GM18502 (cell line): ENCODE results near the gene CA10.
A peak's percentile ranks its signal among the peaks of the same experiment; 100 is the strongest.

Experiments used
- ATAC-seq: cut with Tn5 transposase; IDR thresholded peaks from one replicate; pipeline ENCODE4 v1.9.1; 2021; ENCODE audit warnings: mild to moderate bottlenecking; ENCODE audit not compliant: unreplicated experiment, poor library complexity

CA10 gene

DNA sequence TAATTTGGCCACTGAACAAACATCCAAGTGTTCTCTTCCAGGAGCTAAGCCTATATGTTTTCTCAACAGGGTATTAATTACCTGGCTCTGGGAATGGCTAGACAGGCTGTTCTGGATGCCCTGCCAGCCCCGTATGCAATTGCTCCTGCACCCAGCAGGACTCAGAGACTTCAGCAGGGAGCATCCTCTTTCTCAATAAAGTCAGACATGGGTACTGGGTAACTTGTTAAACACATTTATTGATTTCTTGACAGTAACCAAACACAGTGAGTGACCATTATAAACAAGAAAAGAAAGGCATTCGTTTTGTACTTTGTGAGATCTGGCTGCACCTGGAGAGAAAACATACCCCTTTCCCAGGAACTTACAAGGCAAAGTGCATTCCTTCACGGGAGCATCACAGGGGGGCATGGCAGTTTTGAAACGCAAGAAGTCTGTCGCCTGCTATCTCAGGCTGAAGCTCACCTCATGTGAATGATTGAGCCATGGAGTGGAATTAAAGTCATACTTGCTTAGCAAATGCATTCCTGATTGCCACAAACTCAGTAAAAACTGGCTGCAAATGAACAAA lies 528.3 kb downstream of the CA10 start:
- ATAC-seq = no peak

DNA sequence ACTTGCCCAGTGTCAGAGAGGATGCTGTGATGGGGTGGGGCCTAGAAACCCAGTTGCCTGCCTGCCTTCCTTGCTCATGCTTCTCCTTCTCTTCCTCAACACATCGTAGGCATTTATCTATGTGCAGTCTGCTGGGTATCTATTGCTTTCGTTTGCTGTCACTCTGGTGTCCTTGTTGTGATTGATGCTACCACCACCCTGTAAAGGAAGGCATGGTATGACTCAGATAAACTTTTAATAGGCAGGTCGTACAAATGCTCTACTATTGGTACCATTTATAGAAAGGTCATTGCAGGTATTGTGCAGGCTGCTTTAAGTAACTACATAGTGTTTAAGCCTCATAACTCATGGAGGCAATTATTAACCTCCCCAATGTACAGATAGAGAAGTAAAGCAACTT lies 529.3 kb downstream of the CA10 start:
- ATAC-seq = no peak

DNA sequence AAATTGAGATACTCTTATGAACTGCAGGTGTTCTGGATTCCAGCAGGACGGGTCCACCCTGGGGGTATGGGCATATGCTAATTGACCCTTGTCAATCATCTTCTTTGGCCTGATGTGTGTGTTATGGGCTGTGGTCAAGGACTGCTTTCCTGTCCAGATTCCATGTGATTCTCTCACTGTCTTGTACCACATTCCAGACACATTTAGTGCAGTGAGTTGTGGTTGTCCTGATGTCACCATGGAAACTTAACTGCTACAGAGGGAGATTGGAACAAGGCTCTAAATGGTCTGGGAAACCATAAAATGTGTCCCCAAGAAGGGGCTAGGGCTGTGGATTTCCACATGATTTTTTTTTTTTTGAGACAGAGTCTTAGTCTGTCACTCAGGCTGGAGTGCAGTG lies 530.7 kb downstream of the CA10 start:
- ATAC-seq = no peak

DNA sequence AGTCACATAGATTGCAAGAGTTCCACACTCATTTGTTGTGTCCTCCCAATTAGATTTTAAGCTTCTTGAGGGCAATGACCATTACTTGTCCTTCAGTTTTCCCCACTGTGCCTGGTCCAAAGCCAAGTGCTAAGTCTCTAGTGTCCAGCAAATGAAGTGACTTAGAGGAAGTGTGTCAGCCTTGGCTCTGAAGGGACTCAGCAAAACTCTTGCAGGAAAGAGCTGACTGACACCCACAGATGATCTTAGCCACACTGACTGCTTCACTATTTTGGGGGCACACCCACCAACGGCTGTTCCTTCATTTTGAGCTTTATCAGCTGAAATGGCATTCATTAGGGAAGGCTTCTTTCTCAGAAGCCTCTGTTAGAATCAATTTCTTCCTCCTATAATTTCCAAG lies 540.0 kb downstream of the CA10 start:
- no peak for ATAC-seq

DNA sequence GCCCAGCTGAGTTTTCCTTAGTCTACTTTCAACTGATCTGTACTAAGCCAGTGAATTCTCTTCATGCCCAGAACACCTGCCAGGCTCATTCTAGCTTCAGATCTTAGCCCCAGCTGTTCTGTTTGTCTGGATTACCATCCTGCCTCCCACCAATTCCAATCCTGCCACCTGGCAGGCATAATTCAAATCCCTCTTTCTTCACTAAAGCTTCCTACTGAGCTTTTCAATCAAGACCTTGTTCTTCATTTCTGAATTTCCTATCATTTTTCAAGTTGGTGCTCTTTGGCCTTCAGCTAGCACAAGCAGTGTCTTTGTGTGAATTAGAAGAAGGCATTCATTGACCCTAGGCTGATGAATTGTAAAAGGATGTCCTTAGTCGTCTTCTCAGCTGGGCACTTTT lies 540.5 kb downstream of the CA10 start:
- ATAC-seq = no peak

DNA sequence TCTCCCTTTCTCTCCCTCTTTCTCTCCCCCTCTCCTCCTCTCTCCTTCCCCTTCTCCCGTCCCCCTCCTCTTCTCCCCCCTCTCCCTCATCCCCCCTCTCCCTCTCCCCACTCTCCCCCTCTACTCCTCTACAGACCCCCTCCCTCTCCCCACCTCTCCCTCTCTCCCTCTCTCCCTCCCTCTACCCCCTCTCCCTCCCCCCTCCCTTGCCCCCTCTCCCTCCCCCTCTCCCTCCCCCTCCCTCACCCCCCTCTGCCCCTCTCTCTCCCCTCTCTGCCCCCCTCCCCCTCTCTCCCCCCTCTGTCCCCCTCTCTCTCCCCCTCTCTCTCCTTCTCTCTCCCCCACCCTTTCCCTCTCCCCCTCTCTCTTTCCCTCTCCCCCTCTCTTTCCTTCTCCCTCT lies 545.3 kb downstream of the CA10 start:
- no peak for ATAC-seq

DNA sequence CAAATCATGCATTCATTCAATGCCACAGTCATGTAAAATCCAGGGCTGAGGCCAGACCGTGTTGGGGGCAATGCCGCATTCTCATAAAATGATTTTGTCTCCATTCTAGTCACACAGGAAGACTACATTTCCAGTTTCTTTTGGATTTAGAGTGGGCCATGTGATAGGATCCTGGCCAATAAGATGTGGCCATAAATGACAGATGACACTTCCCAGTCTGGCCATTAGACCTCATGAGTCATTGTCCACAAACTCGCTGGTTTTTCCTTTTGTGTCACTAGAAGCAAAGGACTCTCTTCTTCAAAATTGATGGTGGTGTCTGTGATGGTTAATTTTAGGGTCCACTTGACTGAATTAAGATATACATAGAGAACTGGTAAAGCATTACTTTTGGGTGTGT lies 545.8 kb downstream of the CA10 start:
- ATAC-seq = no peak

DNA sequence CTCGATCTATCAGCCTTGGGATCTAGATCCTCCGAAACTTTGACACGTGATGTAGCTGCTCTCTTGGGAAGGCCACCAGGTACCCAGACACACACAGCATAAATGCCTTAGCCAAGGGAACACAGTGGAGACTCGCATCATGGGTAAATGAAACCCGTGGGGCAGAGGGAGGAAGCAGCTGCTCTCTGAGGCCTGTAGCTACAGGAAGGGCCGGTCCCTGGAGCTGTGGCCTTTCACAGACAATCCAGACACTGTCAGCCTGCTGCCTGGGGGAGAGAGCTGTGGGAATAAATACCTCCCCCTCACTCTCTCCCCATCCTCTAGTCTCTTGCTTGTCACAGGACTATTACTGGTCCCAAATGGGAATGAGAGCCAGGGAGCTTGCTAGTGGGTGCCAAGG lies 546.9 kb downstream of the CA10 start:
- ATAC-seq = no peak

DNA sequence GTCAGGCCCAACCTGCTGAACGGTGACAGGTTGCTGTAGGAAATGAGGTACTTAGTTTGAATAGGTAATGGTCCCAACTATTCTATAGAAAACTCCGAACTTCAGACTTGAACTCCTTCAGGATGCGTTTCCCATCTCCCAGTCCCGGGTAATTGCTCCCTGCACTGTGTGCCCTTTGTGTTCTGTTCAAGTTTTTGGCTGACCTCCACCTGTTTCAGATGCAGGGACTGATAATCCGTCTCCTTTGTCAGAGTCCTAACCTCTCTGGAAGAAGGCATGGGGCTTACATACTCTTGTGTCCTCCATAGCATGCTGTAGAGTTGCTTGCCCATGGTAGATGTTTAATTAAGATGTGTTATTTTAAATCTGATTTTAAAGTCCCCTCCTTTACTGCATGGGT lies 547.7 kb downstream of the CA10 start:
- ATAC-seq = no peak

DNA sequence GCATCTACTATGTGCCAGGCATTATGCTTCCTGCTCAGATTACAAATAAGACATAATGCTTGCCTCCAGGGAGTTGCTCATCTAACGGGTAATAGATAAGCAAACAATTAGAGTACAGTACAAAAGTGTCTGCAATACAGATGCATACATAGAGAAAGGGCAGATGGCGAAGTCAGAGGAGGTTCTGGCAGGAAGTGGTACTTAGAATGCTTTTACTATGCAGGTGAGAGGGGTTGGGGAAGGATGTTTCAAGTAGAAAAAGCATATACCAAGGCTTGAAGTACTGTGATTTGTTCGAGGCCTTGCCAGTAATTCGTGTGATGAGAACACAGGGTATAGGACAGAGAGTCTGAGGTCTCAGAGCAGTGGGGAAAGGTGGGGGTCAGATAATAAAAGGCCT lies 548.4 kb downstream of the CA10 start:
- no peak for ATAC-seq

DNA sequence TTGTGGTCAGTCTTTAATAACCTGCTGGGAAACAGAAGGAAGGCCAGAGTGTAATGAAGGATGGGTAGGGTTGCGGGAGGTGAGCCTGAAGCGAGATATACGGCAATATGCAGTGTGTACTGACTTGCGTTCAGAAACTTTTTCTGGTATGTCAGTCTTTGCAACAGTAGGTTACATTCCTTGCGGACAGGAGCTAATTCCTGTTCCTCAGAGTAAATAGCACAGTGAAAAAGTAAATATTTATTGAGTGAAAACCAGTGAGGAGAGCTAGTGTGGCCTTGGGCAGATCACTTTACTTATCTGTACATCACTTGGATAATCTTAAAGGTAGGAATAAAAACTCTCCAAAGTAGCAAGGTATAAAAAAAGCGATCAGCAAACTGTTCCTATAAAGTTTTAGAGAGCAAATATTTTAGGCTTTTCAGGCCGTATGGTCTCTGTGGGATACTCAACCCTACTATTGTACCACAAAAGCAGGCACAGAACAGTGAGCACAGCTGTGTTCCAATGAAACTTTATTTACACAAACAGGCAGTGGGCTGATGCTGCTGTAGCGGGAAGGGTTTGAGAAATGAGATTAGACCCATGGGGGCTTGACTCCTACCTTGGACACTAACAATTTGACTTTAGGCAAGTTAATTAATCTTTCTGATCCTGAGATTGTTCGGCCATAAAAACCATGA lies 550.1 kb downstream of the CA10 start:
- ATAC-seq = no peak

DNA sequence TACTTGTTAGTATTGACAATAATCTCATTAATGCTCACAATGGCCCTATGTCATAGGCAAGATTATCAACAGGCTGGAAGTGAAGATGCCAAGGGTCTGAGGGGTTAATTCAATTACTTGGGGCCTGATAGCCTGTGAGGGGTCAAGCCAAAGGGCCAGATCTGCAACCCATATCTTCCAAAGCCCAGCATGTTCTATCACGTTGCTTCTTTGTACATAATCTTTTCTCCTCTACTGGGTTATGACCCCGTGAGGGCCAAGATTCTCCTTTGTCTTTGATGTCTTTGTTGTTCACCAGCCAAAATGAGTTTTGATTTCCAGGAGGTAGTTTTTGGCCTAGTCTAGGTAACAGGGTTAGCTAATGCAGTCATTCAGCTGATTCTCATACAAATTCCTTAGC lies 551.0 kb downstream of the CA10 start:
- ATAC-seq = no peak

DNA sequence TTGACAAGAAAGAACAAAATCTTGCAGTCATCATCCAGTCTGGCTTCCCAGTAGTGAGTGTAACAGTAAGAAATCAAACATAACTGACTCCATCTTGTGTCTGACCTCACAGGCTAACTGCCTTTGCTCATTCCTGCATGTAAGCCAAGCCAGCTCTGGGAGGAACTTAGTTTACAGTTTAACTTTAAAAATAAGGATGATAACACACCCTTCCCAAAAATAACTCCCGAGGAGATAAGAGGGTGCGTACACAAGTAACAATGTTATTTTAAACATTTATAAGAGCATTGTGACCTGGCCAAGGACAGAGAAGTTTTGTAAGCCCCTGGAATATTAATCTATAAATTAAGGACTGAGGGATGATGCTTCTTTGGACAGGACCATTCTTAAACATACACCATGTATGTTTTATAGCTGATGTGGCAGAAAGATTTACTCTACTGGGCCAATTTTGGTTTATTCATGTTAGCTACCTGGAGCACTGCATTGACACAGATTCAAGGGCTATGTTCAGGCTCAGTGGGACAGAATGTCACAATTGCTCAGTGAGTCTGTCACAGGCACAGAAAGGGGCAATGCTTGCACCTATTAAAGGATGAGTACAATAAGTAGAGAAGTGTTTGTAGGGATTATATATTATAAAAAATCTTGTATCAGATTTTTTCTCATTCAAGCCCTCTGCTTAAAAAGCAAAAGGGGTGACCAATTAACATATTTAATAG lies 554.1 kb downstream of the CA10 start:
- no peak for ATAC-seq

DNA sequence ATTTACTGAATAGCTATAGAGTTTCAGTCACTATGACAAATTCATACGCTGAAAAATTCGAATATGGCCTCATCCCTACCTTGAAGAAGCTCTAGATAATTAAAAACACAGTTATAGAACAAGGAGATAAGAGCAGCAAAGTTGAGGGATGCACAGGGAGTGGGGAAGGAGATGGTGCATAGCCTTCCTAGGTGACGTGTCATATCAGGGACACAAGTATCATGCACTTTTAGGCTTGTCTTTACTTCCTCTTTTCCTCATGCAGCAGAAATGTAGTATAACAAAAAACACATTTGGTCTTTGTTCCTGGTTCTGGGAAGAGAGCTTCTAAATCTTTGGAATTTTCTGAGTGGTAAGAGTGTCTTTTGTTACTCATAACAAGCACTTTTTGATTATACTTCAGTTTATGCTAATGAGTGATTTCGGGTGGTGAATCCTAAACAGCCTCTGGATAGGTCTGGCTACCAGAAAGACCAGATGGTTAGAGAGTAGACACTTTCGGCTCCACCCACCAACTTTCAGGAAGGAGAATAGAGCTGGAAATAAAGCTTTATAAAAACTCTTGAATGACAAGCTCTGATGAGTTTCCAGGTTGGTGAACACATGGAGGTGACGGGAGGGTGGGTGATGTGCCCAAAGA lies 556.8 kb downstream of the CA10 start:
- ATAC-seq = peak; percentile 55

DNA sequence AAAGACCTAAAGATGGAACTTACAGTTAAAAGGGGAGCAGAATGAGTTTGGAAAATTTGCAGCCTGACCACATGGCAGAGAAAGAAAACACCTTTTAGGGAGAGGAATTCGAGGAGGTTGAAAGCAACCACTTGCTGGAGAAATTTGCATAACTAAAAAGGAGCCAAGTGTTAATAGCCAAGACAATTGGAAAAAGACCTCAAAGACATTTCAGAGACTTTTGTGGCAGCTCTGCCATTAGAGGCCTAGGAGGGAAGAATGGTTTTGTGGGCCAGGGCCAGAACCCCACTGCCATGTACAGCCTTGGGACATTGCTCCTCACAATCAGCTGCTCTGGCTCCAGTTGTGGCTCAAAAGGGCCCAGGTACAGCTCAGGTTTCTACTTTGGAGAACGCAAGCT lies 559.7 kb downstream of the CA10 start:
- ATAC-seq = no peak

DNA sequence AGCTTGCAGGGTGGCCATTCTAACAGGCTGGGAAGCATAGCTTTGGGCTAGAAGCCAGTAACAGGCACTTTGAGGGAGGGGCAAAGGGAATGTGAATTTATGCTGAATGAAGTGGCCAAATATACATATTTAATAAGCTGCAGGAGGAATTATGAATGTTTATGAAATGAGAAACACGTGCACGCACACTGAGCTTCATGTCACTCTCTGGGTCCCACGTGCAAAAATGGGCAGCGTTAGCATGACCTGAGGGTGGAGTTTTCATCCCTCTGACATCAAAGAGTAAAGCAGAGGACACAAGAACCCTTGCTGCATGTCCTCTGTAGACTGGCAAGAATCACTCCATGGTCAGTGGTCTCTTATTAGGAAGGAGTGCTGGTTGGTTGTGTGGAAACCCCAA lies 561.2 kb downstream of the CA10 start:
- ATAC-seq = no peak

DNA sequence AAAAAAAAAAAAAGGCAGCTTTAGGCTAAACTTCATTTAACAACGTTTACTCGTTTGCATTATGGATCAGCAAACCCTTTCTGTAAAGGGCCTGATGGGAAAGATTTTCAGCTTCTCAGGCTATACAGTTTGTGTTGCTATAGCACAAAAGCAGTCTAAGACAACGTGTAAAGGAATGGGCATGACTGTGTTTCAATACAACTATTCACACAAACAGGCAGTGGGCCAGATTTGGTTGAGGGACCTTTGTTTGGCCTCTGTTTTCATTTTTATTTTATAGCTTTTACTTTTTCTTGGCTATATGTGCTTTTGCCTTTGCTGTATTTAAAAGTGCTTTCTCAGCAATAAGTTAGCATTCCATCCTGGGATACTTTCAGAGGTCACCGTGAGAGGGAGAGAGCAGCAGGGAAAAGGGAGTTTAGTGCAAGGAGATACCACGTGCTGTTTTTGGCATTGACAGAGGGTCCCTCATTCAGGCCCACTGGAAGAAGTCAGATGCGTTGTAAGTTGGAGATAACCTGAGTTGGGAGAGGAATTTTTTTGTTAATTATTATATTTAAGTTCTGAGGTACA lies 562.6 kb downstream of the CA10 start:
- ATAC-seq = no peak

DNA sequence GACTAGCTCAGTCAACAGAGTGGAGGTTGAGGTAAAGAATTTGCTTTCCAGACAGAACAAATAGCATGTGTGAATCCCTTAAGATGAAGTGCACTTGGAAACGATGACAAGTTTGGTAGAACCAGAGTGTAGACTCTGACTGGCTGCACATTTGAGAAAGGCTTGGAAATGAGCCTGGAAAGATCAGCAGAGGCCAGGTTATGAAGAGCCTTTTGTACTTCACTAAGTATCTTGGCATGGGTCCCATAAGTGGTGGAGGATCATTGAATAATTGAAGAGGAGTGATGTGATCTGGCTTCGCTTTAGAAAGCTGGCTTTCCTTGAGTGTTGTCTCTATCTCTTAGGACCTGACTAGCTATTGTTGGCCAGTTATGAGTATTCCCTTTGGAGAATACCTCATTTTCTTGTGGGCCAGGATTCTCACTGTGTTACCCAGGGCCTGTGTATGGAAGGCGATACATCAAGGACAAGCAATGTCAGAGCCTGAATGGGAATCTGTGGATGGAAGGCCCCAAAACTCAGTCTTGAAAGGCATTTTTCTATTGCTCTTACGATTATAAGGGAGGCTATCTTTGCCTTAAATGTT lies 568.4 kb downstream of the CA10 start:
- ATAC-seq = no peak

DNA sequence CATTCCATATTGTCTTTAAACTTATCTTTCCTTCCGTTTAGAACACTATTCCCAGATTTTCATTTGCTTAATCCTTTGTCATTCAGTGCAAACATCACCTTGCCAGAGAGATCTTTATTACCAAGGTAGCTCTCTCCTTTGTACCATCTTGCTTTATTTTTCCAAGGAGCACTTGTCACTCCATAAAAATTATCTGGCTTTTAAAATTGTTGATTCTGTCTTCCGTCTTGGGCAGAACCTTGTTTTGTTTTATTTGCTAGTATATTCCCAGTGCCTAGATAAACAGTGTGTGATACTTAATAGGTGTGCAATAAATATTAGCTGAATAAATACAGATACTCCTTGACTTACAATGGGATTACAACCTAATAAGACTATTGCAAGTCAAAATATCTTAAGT lies 570.5 kb downstream of the CA10 start:
- ATAC-seq = no peak

DNA sequence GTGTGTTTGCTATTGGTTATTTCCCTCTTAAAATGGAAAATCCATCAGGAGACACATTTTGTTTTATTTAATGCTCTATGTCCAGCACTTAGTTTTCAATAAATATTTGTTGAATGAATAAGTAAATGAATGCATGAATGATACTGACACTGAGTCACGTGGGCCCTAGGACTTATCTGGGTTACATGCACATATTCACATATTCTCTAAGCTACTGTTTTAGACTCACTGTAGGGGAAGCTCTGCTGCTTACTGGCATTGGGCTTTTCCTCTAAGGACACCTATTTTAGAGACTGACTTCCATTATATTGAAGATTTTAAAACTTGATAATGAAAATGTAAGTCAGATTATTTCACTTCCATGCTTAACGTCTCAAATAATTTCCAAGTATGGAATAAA lies 571.0 kb downstream of the CA10 start:
- ATAC-seq = no peak
